ENCODE measurements around the gene TMEM163. TPM values are rescaled to one million over a fixed set of nuclear protein-coding genes. Genes with fewer than 3 reads are reported as not detected.
"Not testable (repeated sequence)": the region's sequence is repeated elsewhere in the genome, so short reads cannot be mapped to it uniquely, and the experiment has no call there.

The TMEM163 gene
- total RNA-seq, 1 experiment from 2014 or later, result 0.94 TPM

GRCh38 chr2:134591526-134591925 lies 127.3 kb downstream of the TMEM163 start:
- H3K36me3 Mint-ChIP-seq, result peaks cover 39% of the 10 kb centered on the region
- ATAC-seq (no peak), DNase-seq (ENCODE audit: low spot score) (no peak)
- peaks cover 25% of the 10 kb centered on the region for H3K4me1 Mint-ChIP-seq
- 0 out of 2 replicates have a peak, but pooled peaks cover 3% of the 10 kb centered on the region for H3K27me3 Mint-ChIP-seq (ENCODE audit: low read depth)
- H3K4me3 Mint-ChIP-seq, result no peak overlapping the region
- TF ChIP-seq CDX4 (CRISPR knock-in tag; IDR thresholded peaks at IDR 0.05; ENCODE audit: borderline replicate concordance) (no peak), ZNF219 (CRISPR knock-in tag; IDR thresholded peaks at IDR 0.05; ENCODE audit: borderline replicate concordance) (no peak), NFE2L1 (CRISPR knock-in tag; IDR thresholded peaks at IDR 0.05) (no peak), KAT7 (CRISPR knock-in tag; IDR thresholded peaks at IDR 0.05; ENCODE audit: borderline replicate concordance) (no peak), AR (CRISPR knock-in tag; IDR thresholded peaks at IDR 0.05) (no peak), ZBTB21 (CRISPR knock-in tag; IDR thresholded peaks at IDR 0.05; ENCODE audit: borderline replicate concordance) (no peak), ZNF423 (CRISPR knock-in tag; IDR thresholded peaks at IDR 0.05) (no peak), ATF2 (CRISPR knock-in tag; IDR thresholded peaks at IDR 0.05; ENCODE audit: borderline replicate concordance, low read depth) (no peak), ZNF416 (CRISPR knock-in tag; IDR thresholded peaks at IDR 0.05) (no peak), GTF2I (CRISPR knock-in tag; conservative IDR thresholded peaks at IDR 0.05) (no peak), NR1H2 (CRISPR knock-in tag; IDR thresholded peaks at IDR 0.05) (no peak), PRRX2 (CRISPR knock-in tag; IDR thresholded peaks at IDR 0.05) (no peak), NFATC4 (CRISPR knock-in tag; IDR thresholded peaks at IDR 0.05) (no peak), JAZF1 (CRISPR knock-in tag; IDR thresholded peaks at IDR 0.05) (no peak), ZNF138 (CRISPR knock-in tag; conservative IDR thresholded peaks at IDR 0.05) (no peak), ZNF121 (CRISPR knock-in tag; IDR thresholded peaks at IDR 0.05) (no peak)
- ChIA-PET POLR2A (interaction anchor here (0.7 kb wide), 1 partner anchor 1233 kb away, joined by 4 read pairs; no protein-coding TSS in a partner anchor), CTCF (interaction anchor here (1.9 kb wide), 1 partner anchor 141 kb away, joined by 8 read pairs; no protein-coding TSS in a partner anchor)
- peak overlapping the region; percentile 46 for H3K27ac Mint-ChIP-seq
- H3K9me3 Mint-ChIP-seq, result peaks cover 49% of the 10 kb centered on the region

GRCh38 chr2:134590679-134591078 lies 128.1 kb downstream of the TMEM163 start:
- DNase-seq (ENCODE audit: low spot score) (no peak), ATAC-seq (no peak)
- H3K4me1 Mint-ChIP-seq, result peaks cover 25% of the 10 kb centered on the region
- H3K27me3 Mint-ChIP-seq (ENCODE audit: low read depth), result 0 out of 2 replicates have a peak, but pooled peaks cover 3% of the 10 kb centered on the region
- peaks cover 39% of the 10 kb centered on the region for H3K36me3 Mint-ChIP-seq
- H3K27ac Mint-ChIP-seq, result no peak overlapping the region
- TF ChIP-seq ZNF396 (CRISPR knock-in tag; IDR thresholded peaks at IDR 0.05; ENCODE audit: borderline replicate concordance) (no peak), ETV6 (CRISPR knock-in tag; IDR thresholded peaks at IDR 0.05) (no peak)
- H3K4me3 Mint-ChIP-seq, result no peak overlapping the region
- CTCF ChIA-PET, result no interaction called here
- POLR2A ChIA-PET, result no interaction called here
- H3K9me3 Mint-ChIP-seq, result peaks cover 52% of the 10 kb centered on the region

- H3K36me3 Mint-ChIP-seq, result peaks cover 39% of the 10 kb centered on the region
- H3K27me3 Mint-ChIP-seq (ENCODE audit: low read depth); H3K4me3 Mint-ChIP-seq; CTCF ChIA-PET; POLR2A ChIA-PET; ATAC-seq; DNase-seq (ENCODE audit: low spot score); H3K27ac Mint-ChIP-seq: not testable (repeated sequence)
- peaks cover 52% of the 10 kb centered on the region for H3K9me3 Mint-ChIP-seq
- peaks cover 25% of the 10 kb centered on the region for H3K4me1 Mint-ChIP-seq
Measured at GRCh38 chr2:134589171-134590083, 129.4 kb downstream of the TMEM163 start.

All from WTC11 (cell line).